CD4-positive, alpha-beta memory T cell (primary cell): ENCODE measurements around the gene JAKMIP1. TPM values are rescaled to one million over a fixed set of nuclear protein-coding genes. Genes with fewer than 3 reads are reported as not detected.

ENCODE experiments used
- CTCF ChIA-PET: fragments of 350-600 bp; sonication (Branson Sonifier 250); formaldehyde crosslinking; loops from one replicate; lab custom pipeline; 2021; ENCODE audit warnings: inconsistent platforms; ENCODE audit not compliant: partially characterized antibody; lab: Charles Lee
- POLR2A ChIA-PET: fragments of 350-600 bp; sonication (Branson Sonifier 250); formaldehyde crosslinking; loops from one replicate; lab custom pipeline; 2021; ENCODE audit not compliant: partially characterized antibody; lab: Charles Lee
- DNase-seq, 5 donors: peaks; one replicate each; pipeline versions ENCODE4 v3.0.0 to v3.0.0-alpha.2; 2020 to 2022; ENCODE audit warnings: mixed read lengths in 1 of 5
- H3K27ac ChIP-seq: one replicate; pipeline ENCODE4 v1.7.0; 2013; ENCODE audit warnings: low read depth, low read length
- H3K27me3 ChIP-seq: 2 replicates; pipeline ENCODE4 v1.7.0; 2013; ENCODE audit warnings: mild to moderate bottlenecking, low read length, moderate library complexity; ENCODE audit not compliant: insufficient read depth
- H3K36me3 ChIP-seq: 2 replicates; pipeline ENCODE4 v1.7.0; 2013; ENCODE audit warnings: mild to moderate bottlenecking, low read length, moderate library complexity; ENCODE audit not compliant: insufficient read depth
- H3K4me1 ChIP-seq: 2 replicates; pipeline ENCODE4 v1.7.0; 2013; ENCODE audit warnings: mild to moderate bottlenecking, low read length, moderate library complexity; ENCODE audit not compliant: insufficient read depth
- H3K4me3 ChIP-seq, 2 donors: one replicate each; pipeline ENCODE4 v1.7.0; 2013; ENCODE audit warnings: low read length in 2 of 2, mild to moderate bottlenecking in 1 of 2
- H3K9me3 ChIP-seq, 2 donors: one replicate each; pipeline ENCODE4 v1.7.0; 2013; ENCODE audit warnings: low read length in 2 of 2, control low read depth in 1 of 2; ENCODE audit not compliant: control insufficient read depth in 1 of 2
- H3K27ac Mint-ChIP-seq, 7 donors: one replicate each; pipeline ENCODE4 v1.8.0; 2020 to 2021; ENCODE audit warnings: mixed read lengths in 7 of 7, mild to moderate bottlenecking in 6 of 7, inconsistent platforms in 3 of 7, moderate library complexity in 3 of 7
- H3K27me3 Mint-ChIP-seq, 2 donors: one replicate each; pipeline ENCODE4 v1.8.0; 2020 to 2021; ENCODE audit warnings: mixed read lengths in 2 of 2
- H3K36me3 Mint-ChIP-seq, 2 donors: one replicate each; pipeline ENCODE4 v1.8.0; 2020 to 2021; ENCODE audit warnings: mixed read lengths in 2 of 2, inconsistent platforms in 1 of 2, mild to moderate bottlenecking in 1 of 2
- H3K4me1 Mint-ChIP-seq, 4 donors: one replicate each; pipeline ENCODE4 v1.8.0; 2020 to 2021; ENCODE audit warnings: mixed read lengths in 4 of 4, mild to moderate bottlenecking in 1 of 4
- H3K4me3 Mint-ChIP-seq, 8 donors: one replicate each; pipeline ENCODE4 v1.8.0; 2020 to 2021; ENCODE audit warnings: mixed read lengths in 8 of 8, mild to moderate bottlenecking in 7 of 8, moderate library complexity in 6 of 8, inconsistent platforms in 3 of 8
- H3K9me3 Mint-ChIP-seq, 8 donors: one replicate each; pipeline ENCODE4 v1.8.0; 2020 to 2021; ENCODE audit warnings: mixed read lengths in 8 of 8, mild to moderate bottlenecking in 5 of 8, inconsistent platforms in 3 of 8, moderate library complexity in 1 of 8
- intact Hi-C: fragments of 100-400 bp; cut with micrococcal nuclease; formaldehyde crosslinking; loops from one replicate; pipeline ENCODE4 v1.15.1; 2023
- polyA plus RNA-seq, 2 donors: library from polyadenylated mRNA; unstranded; fragments of 300-500 nt; fragmentation: Illumina TruSeq; gene quantifications; one replicate each; pipeline ENCODE4 v1.2.3, GENCODE V29; 2021
- total RNA-seq, 2 experiments: library from RNA; stranded (reverse); gene quantifications; one replicate each; pipeline ENCODE4 v1.2.3, GENCODE V29; 2021

The JAKMIP1 gene
- total and polyA plus RNA-seq, 4 experiments from 2014 or later, result 2.5 to 11.5 (median 3.3) TPM

GRCh38 chr4:6013564-6013963 is 186.8 kb downstream of the JAKMIP1 start:
- CTCF ChIA-PET, result interaction anchor here (1.1 kb wide), 1 partner anchor 15 kb away, joined by 3 read pairs; no protein-coding TSS in a partner anchor
- POLR2A ChIA-PET, result no interaction called here
- H3K27me3 ChIP-seq, result no peaks in the 10 kb centered on the region
- no peaks in the 10 kb centered on the region for H3K36me3 ChIP-seq
- H3K9me3 ChIP-seq, result no peaks in the 10 kb centered on the region
- intact Hi-C loops, result no loop called here
- H3K9me3 Mint-ChIP-seq, result no peaks in the 10 kb centered on the region
- peaks cover 0 to 2% (median 0%) of the 10 kb centered on the region in 4 donors for H3K4me1 Mint-ChIP-seq
- no peak overlapping the region for H3K4me3 ChIP-seq
- no peaks in the 10 kb centered on the region for H3K4me1 ChIP-seq
- H3K27me3 Mint-ChIP-seq, result peaks cover 8 to 11% of the 10 kb centered on the region in 2 donors
- H3K36me3 Mint-ChIP-seq, result no peaks in the 10 kb centered on the region
- no peak overlapping the region for H3K4me3 Mint-ChIP-seq
- no peak for DNase-seq
- peak overlapping the region in 1 of 7 donors; percentile 39 for H3K27ac Mint-ChIP-seq
- H3K27ac ChIP-seq, result no peak overlapping the region

GRCh38 chr4:6012200-6012599 is 188.1 kb downstream of the JAKMIP1 start:
- no peaks in the 10 kb centered on the region for H3K9me3 Mint-ChIP-seq
- ChIA-PET POLR2A (no interaction called here), CTCF (interaction anchor here (0.8 to 2.0 kb wide), 2 partner anchors 9 to 14 kb away, joined by 3 to 6 read pairs; no protein-coding TSS in a partner anchor)
- peaks cover 0 to 4% (median 0%) of the 10 kb centered on the region in 4 donors for H3K4me1 Mint-ChIP-seq
- Histone ChIP-seq H3K36me3 (no peaks in the 10 kb centered on the region), H3K27me3 (no peaks in the 10 kb centered on the region), H3K4me1 (no peaks in the 10 kb centered on the region), H3K9me3 (no peaks in the 10 kb centered on the region), H3K4me3 (no peak overlapping the region), H3K27ac (no peak overlapping the region)
- DNase-seq, result no peak
- no peak overlapping the region for H3K27ac Mint-ChIP-seq
- H3K36me3 Mint-ChIP-seq, result no peaks in the 10 kb centered on the region
- H3K27me3 Mint-ChIP-seq, result peaks cover 13 to 14% of the 10 kb centered on the region in 2 donors
- H3K4me3 Mint-ChIP-seq, result no peak overlapping the region
- intact Hi-C loops, result no loop called here

- DNase-seq, result no peak
- Mint-ChIP-seq H3K4me1 (peaks cover 0 to 5% (median 0%) of the 10 kb centered on the region in 4 donors), H3K27ac (no peak overlapping the region), H3K36me3 (no peaks in the 10 kb centered on the region), H3K4me3 (no peak overlapping the region), H3K27me3 (peaks cover 16 to 18% of the 10 kb centered on the region in 2 donors), H3K9me3 (no peaks in the 10 kb centered on the region)
- H3K27me3 ChIP-seq, result no peaks in the 10 kb centered on the region
- H3K27ac ChIP-seq, result no peak overlapping the region
- H3K4me3 ChIP-seq, result no peak overlapping the region
- intact Hi-C loops, result no loop called here
- POLR2A ChIA-PET, result no interaction called here
- no peaks in the 10 kb centered on the region for H3K9me3 ChIP-seq
- CTCF ChIA-PET, result interaction anchor here (0.8 to 2.0 kb wide), 3 partner anchors 9 to 14 kb away, joined by 3 to 6 read pairs (median 3); no protein-coding TSS in a partner anchor
- no peaks in the 10 kb centered on the region for H3K36me3 ChIP-seq
- no peaks in the 10 kb centered on the region for H3K4me1 ChIP-seq
Measured at GRCh38 chr4:6011686-6012085, 188.7 kb downstream of the JAKMIP1 start.

GRCh38 chr4:6011271-6011671 is 189.1 kb downstream of the JAKMIP1 start:
- Mint-ChIP-seq H3K36me3 (no peaks in the 10 kb centered on the region), H3K4me3 (no peak overlapping the region), H3K9me3 (no peaks in the 10 kb centered on the region), H3K27me3 (peaks cover 16 to 18% of the 10 kb centered on the region in 2 donors), H3K4me1 (peaks cover 0 to 5% (median 0%) of the 10 kb centered on the region in 4 donors), H3K27ac (no peak overlapping the region)
- Histone ChIP-seq H3K4me1 (no peaks in the 10 kb centered on the region), H3K36me3 (no peaks in the 10 kb centered on the region), H3K27me3 (no peaks in the 10 kb centered on the region), H3K9me3 (no peaks in the 10 kb centered on the region), H3K27ac (no peak overlapping the region), H3K4me3 (no peak overlapping the region)
- DNase-seq, result no peak
- intact Hi-C loops, result no loop called here
- CTCF ChIA-PET, result interaction anchor here (0.8 to 2.0 kb wide), 2 partner anchors 10 to 13 kb away, joined by 3 to 6 read pairs; no protein-coding TSS in a partner anchor
- POLR2A ChIA-PET, result interaction anchor here (1.0 kb wide), 1 partner anchor 17 kb away, joined by 3 read pairs; no protein-coding TSS in a partner anchor

- ChIA-PET POLR2A (interaction anchor here (1.0 kb wide), 1 partner anchor 17 kb away, joined by 3 read pairs; no protein-coding TSS in a partner anchor), CTCF (interaction anchor here (0.8 to 2.0 kb wide), 2 partner anchors 10 to 13 kb away, joined by 3 to 6 read pairs; no protein-coding TSS in a partner anchor)
- Histone ChIP-seq H3K27me3 (no peaks in the 10 kb centered on the region), H3K9me3 (no peaks in the 10 kb centered on the region), H3K4me3 (no peak overlapping the region), H3K4me1 (no peaks in the 10 kb centered on the region), H3K36me3 (no peaks in the 10 kb centered on the region), H3K27ac (no peak overlapping the region)
- Mint-ChIP-seq H3K4me1 (peaks cover 0 to 5% (median 0%) of the 10 kb centered on the region in 4 donors), H3K36me3 (no peaks in the 10 kb centered on the region), H3K4me3 (no peak overlapping the region), H3K27ac (no peak overlapping the region), H3K9me3 (no peaks in the 10 kb centered on the region), H3K27me3 (peaks cover 16 to 18% of the 10 kb centered on the region in 2 donors)
- DNase-seq, result no peak
- intact Hi-C loops, result no loop called here
Measured at GRCh38 chr4:6010789-6011188, 189.6 kb downstream of the JAKMIP1 start.

GRCh38 chr4:6009452-6009851 is 190.9 kb downstream of the JAKMIP1 start:
- peaks cover 0 to 5% (median 0%) of the 10 kb centered on the region in 4 donors for H3K4me1 Mint-ChIP-seq
- DNase-seq, result no peak
- CTCF ChIA-PET, result interaction anchor here (0.9 to 1.1 kb wide), 3 partner anchors 10 to 322 kb away, joined by 3 to 4 read pairs (median 4); no protein-coding TSS in a partner anchor

GRCh38 chr4:6008766-6009385 is 191.5 kb downstream of the JAKMIP1 start:
- H3K27me3 ChIP-seq, result no peaks in the 10 kb centered on the region
- no peaks in the 10 kb centered on the region for H3K36me3 Mint-ChIP-seq
- intact Hi-C loops, result no loop called here
- H3K4me3 Mint-ChIP-seq, result no peak overlapping the region
- ChIA-PET POLR2A (no interaction called here), CTCF (interaction anchor here (0.9 to 1.1 kb wide), 3 partner anchors 11 to 322 kb away, joined by 3 to 4 read pairs (median 4); no protein-coding TSS in a partner anchor)
- H3K4me1 ChIP-seq, result no peaks in the 10 kb centered on the region
- no peak overlapping the region for H3K27ac Mint-ChIP-seq
- no peak overlapping the region for H3K27ac ChIP-seq
- no peaks in the 10 kb centered on the region for H3K36me3 ChIP-seq
- no peaks in the 10 kb centered on the region for H3K9me3 Mint-ChIP-seq
- H3K4me1 Mint-ChIP-seq, result peaks cover 0 to 5% (median 0%) of the 10 kb centered on the region in 4 donors
- peaks cover 16 to 18% of the 10 kb centered on the region in 2 donors for H3K27me3 Mint-ChIP-seq
- H3K4me3 ChIP-seq, result no peak overlapping the region
- DNase-seq, result no peak
- H3K9me3 ChIP-seq, result no peaks in the 10 kb centered on the region

More at GRCh38 chr4:6009452-6009851, 190.9 kb downstream of the JAKMIP1 start:
- H3K27ac ChIP-seq, result no peak overlapping the region
- no peaks in the 10 kb centered on the region for H3K27me3 ChIP-seq
- H3K4me3 Mint-ChIP-seq, result no peak overlapping the region
- H3K27ac Mint-ChIP-seq, result no peak overlapping the region
- H3K4me1 ChIP-seq, result no peaks in the 10 kb centered on the region
- H3K9me3 Mint-ChIP-seq, result no peaks in the 10 kb centered on the region
- peaks cover 16 to 18% of the 10 kb centered on the region in 2 donors for H3K27me3 Mint-ChIP-seq
- no peaks in the 10 kb centered on the region for H3K36me3 ChIP-seq
- intact Hi-C loops, result no loop called here
- H3K9me3 ChIP-seq, result no peaks in the 10 kb centered on the region
- H3K36me3 Mint-ChIP-seq, result no peaks in the 10 kb centered on the region
- POLR2A ChIA-PET, result no interaction called here
- no peak overlapping the region for H3K4me3 ChIP-seq
